B cell (primary cell): Measurements from ENCODE around the gene EPB41. TPM values are rescaled to one million over a fixed set of nuclear protein-coding genes. Genes with fewer than 3 reads are reported as not detected.

Experiments
- ATAC-seq: fragments of 200-7000 bp; cut with Tn5 transposase; one replicate; pipeline ENCODE4 v1.10.0; 2021; ENCODE audit warnings: low read depth, mild to moderate bottlenecking, moderate number of reproducible peaks, moderate library complexity
- CTCF ChIA-PET: fragments of 350-600 bp; sonication (Branson Sonifier 250); formaldehyde crosslinking; loops from one replicate; lab custom pipeline; 2021; ENCODE audit warnings: antibody characterized with exemption, inconsistent platforms; lab: Charles Lee
- POLR2A ChIA-PET: fragments of 350-600 bp; sonication (Branson Sonifier 250); formaldehyde crosslinking; loops from one replicate; lab custom pipeline; 2021; ENCODE audit warnings: antibody characterized with exemption; lab: Charles Lee
- DNase-seq: peaks from one replicate; pipeline ENCODE4 v3.0.0; 2013
- H2AFZ ChIP-seq: 2 replicates; pipeline ENCODE4 v1.6.1; 2012; ENCODE audit warnings: mild to moderate bottlenecking, low read depth, low read length; ENCODE audit not compliant: insufficient read depth, poor library complexity, severe bottlenecking
- H3K27ac ChIP-seq, 2 donors: 1 replicate in 1 of 2; 2 replicates in 1 of 2; pipeline ENCODE4 v1.5.1; 2012 to 2013; ENCODE audit warnings: low read length in 2 of 2, mild to moderate bottlenecking in 2 of 2, moderate library complexity in 1 of 2
- H3K27me3 ChIP-seq, 4 experiments: fragments of 200-600 bp in 1 of 4; sonication (generic) in 1 of 4; replicated peaks in 1 of 4; 1 replicate in 2 of 4; 2 replicates in 2 of 4; pipeline versions ENCODE4 v1.6.1 to v1.7.0; 2013 to 2016; ENCODE audit warnings: low read length in 3 of 4, mild to moderate bottlenecking in 2 of 4, mixed read lengths in 1 of 4, moderate library complexity in 1 of 4; ENCODE audit not compliant: insufficient read depth in 4 of 4, control insufficient read depth in 3 of 4; ENCODE audit errors: control extremely low read depth in 1 of 4
- H3K36me3 ChIP-seq, 2 experiments: replicated peaks in 1 of 2; 1 replicate in 1 of 2; 2 replicates in 1 of 2; pipeline versions ENCODE4 v1.6.1 to v1.7.1; 2013; ENCODE audit warnings: low read length in 1 of 2; ENCODE audit not compliant: insufficient read depth in 2 of 2, control insufficient read depth in 1 of 2; ENCODE audit errors: control extremely low read depth in 1 of 2, extremely low read depth in 1 of 2
- H3K4me1 ChIP-seq, 2 donors: fragments of 200-600 bp in 1 of 2; sonication (generic) in 1 of 2; 1 replicate in 1 of 2; 2 replicates in 1 of 2; pipeline versions ENCODE4 v1.5.1 to v1.6.1; 2013 to 2017; ENCODE audit warnings: low read length in 2 of 2; ENCODE audit not compliant: control insufficient read depth in 2 of 2, insufficient read depth in 2 of 2
- H3K4me2 ChIP-seq: replicated peaks from 2 replicates; pipeline ENCODE3; 2012; ENCODE audit warnings: mild to moderate bottlenecking, low read depth, low read length; ENCODE audit not compliant: poor library complexity, severe bottlenecking
- H3K4me3 ChIP-seq, 5 experiments: fragments of 200-600 bp in 1 of 5; sonication (generic) in 1 of 5; 1 replicate in 3 of 5; 2 replicates in 2 of 5; pipeline versions ENCODE4 v1.5.1 to v1.7.0; 2011 to 2016; ENCODE audit warnings: low read length in 4 of 5, mild to moderate bottlenecking in 4 of 5, low read depth in 2 of 5, control low read depth in 1 of 5, moderate library complexity in 1 of 5; ENCODE audit not compliant: insufficient read depth in 1 of 5; ENCODE audit errors: control extremely low read depth in 1 of 5, extremely low read depth in 1 of 5
- H3K79me2 ChIP-seq: fragments of 200-600 bp; sonication (generic); one replicate; pipeline ENCODE4 v1.6.0; 2016; ENCODE audit warnings: low read length; ENCODE audit not compliant: control insufficient read depth, insufficient read depth
- H3K9ac ChIP-seq: fragments of 200-600 bp; sonication (generic); 2 replicates; pipeline ENCODE4 v1.6.1; 2017; ENCODE audit warnings: mild to moderate bottlenecking, low read length, moderate library complexity
- H3K9me3 ChIP-seq, 3 donors: one replicate each; pipeline versions ENCODE4 v1.6.1 to v1.7.1; 2013; ENCODE audit warnings: low read length in 2 of 3; ENCODE audit not compliant: control insufficient read depth in 2 of 3, insufficient read depth in 1 of 3; ENCODE audit errors: control extremely low read depth in 1 of 3
- H4K20me1 ChIP-seq: 2 replicates; pipeline ENCODE4 v1.6.0; 2012; ENCODE audit warnings: mild to moderate bottlenecking, low read length; ENCODE audit not compliant: insufficient read depth, control insufficient read depth, poor library complexity, severe bottlenecking
- H3K27ac Mint-ChIP-seq: one replicate; pipeline ENCODE4 v1.8.0; 2021; ENCODE audit warnings: mixed read lengths
- H3K27me3 Mint-ChIP-seq: one replicate; pipeline ENCODE4 v1.8.0; 2021; ENCODE audit warnings: mixed read lengths
- H3K4me1 Mint-ChIP-seq: one replicate; pipeline ENCODE4 v1.8.0; 2021; ENCODE audit warnings: mixed read lengths
- H3K4me3 Mint-ChIP-seq: one replicate; pipeline ENCODE4 v1.8.0; 2021; ENCODE audit warnings: mixed read lengths
- H3K9me3 Mint-ChIP-seq: one replicate; pipeline ENCODE4 v1.8.0; 2022; ENCODE audit warnings: mixed read lengths; ENCODE audit not compliant: insufficient read depth
- CTCF ChIP-seq: fragments of 200-600 bp; IDR thresholded peaks from one replicate; pipeline ENCODE4 v1.8.0; 2022; ENCODE audit warnings: antibody characterized with exemption, mild to moderate bottlenecking
- EZH2 ChIP-seq: IDR thresholded peaks from 2 replicates; pipeline ENCODE4 v1.6.1; 2012; ENCODE audit warnings: borderline replicate concordance, low read depth, mild to moderate bottlenecking, moderate library complexity, low read length; ENCODE audit not compliant: insufficient read depth, poor library complexity, severe bottlenecking
- whole genome bisulfite sequencing: methylation state at CpG from one replicate; pipeline ENCODE4 v1.1.5; 2013; ENCODE audit warnings: missing lambda C conversion rate; ENCODE audit not compliant: insufficient coverage; 5-methylcytosine and 5-hydroxymethylcytosine counted together
- intact Hi-C: fragments of 100-400 bp; cut with micrococcal nuclease; formaldehyde crosslinking; loops from one replicate; pipeline ENCODE4 v1.10.0; 2022
- polyA plus RNA-seq: library from polyadenylated mRNA; depleted of rRNA; stranded (reverse); fragments of >200 nt; gene quantifications from 2 replicates; pipeline ENCODE4 v1.2.3, GENCODE V29; 2012
- total RNA-seq, 2 donors: library from RNA; stranded (reverse); fragments of 120-200 nt in 1 of 2; gene quantifications; 1 replicate in 1 of 2; 2 replicates in 1 of 2; pipeline versions ENCODE4 v1.2.3 to v1.2.4, GENCODE V29; 2013 to 2022

The EPB41 gene
- total and polyA plus RNA-seq, 2 donors (not counting 1 experiment from before 2014, with no cell fraction given), result 45.8 to 186 TPM

GRCh38 chr1:29022620-29023019 lies 108.3 kb downstream of the EPB41 start:
- DNase-seq (no peak), ATAC-seq (no peak)
- H3K27me3 Mint-ChIP-seq, result no peaks in the 10 kb centered on the region
- no peaks in the 10 kb centered on the region for H3K79me2 ChIP-seq
- H4K20me1 ChIP-seq, result no peaks in the 10 kb centered on the region
- 100% methylated on average over 1 of the region's 3 CpGs for WGBS
- intact Hi-C loops, result no loop called here
- no peak overlapping the region for H3K27ac ChIP-seq
- ChIA-PET POLR2A (no interaction called here), CTCF (interaction anchor here (4.5 to 5.2 kb wide), 2 partner anchors 10 to 141 kb away, joined by 22 to 25 read pairs; no protein-coding TSS in a partner anchor)
- H3K4me1 Mint-ChIP-seq, result no peaks in the 10 kb centered on the region
- no peak overlapping the region for H3K9ac ChIP-seq
- H3K4me3 ChIP-seq, result no peak overlapping the region
- no peaks in the 10 kb centered on the region for H3K9me3 ChIP-seq
- no peak overlapping the region for H3K27ac Mint-ChIP-seq
- no peaks in the 10 kb centered on the region for H3K27me3 ChIP-seq
- peaks cover 5 to 21% of the 10 kb centered on the region in 2 experiments for H3K36me3 ChIP-seq
- TF ChIP-seq CTCF (no peak), EZH2 (no peak)
- H3K9me3 Mint-ChIP-seq, result no peaks in the 10 kb centered on the region
- no peak overlapping the region for H2AFZ ChIP-seq
- no peak overlapping the region for H3K4me2 ChIP-seq
- H3K4me3 Mint-ChIP-seq, result no peak overlapping the region
- no peaks in the 10 kb centered on the region for H3K4me1 ChIP-seq

- Mint-ChIP-seq H3K27ac (no peak overlapping the region), H3K9me3 (no peaks in the 10 kb centered on the region), H3K4me3 (no peak overlapping the region), H3K27me3 (no peaks in the 10 kb centered on the region), H3K4me1 (no peaks in the 10 kb centered on the region)
- Histone ChIP-seq H3K4me1 (no peaks in the 10 kb centered on the region), H3K27me3 (no peaks in the 10 kb centered on the region), H3K27ac (no peak overlapping the region), H3K9me3 (no peaks in the 10 kb centered on the region), H3K79me2 (no peaks in the 10 kb centered on the region), H3K4me3 (no peak overlapping the region), H3K36me3 (peaks cover 17 to 21% of the 10 kb centered on the region in 2 experiments), H3K4me2 (no peak overlapping the region), H2AFZ (no peak overlapping the region), H4K20me1 (no peaks in the 10 kb centered on the region), H3K9ac (no peak overlapping the region)
- ATAC-seq, result no peak
- 100% methylated on average over 1 of the region's 4 CpGs for WGBS
- no peak for DNase-seq
- ChIA-PET CTCF (interaction anchor here (0.6 to 9.5 kb wide), 6 partner anchors 24 to 245 kb away, joined by 3 to 502 read pairs (median 4); no protein-coding TSS in a partner anchor), POLR2A (no interaction called here)
- intact Hi-C loops, result no loop called here
- TF ChIP-seq EZH2, result no peak
- no peak for TF ChIP-seq CTCF
Measured at GRCh38 chr1:29029667-29030066, 115.3 kb downstream of the EPB41 start.
